ENCODE measurements around the gene NFIB. TPM values are rescaled to one million over a fixed set of nuclear protein-coding genes. Genes with fewer than 3 reads are reported as not detected.

Gene NFIB
- total and polyA plus RNA-seq, 2 of the 4 experiments (the other 2 are of a cell fraction): 1.4 to 2.0 TPM

DNA sequence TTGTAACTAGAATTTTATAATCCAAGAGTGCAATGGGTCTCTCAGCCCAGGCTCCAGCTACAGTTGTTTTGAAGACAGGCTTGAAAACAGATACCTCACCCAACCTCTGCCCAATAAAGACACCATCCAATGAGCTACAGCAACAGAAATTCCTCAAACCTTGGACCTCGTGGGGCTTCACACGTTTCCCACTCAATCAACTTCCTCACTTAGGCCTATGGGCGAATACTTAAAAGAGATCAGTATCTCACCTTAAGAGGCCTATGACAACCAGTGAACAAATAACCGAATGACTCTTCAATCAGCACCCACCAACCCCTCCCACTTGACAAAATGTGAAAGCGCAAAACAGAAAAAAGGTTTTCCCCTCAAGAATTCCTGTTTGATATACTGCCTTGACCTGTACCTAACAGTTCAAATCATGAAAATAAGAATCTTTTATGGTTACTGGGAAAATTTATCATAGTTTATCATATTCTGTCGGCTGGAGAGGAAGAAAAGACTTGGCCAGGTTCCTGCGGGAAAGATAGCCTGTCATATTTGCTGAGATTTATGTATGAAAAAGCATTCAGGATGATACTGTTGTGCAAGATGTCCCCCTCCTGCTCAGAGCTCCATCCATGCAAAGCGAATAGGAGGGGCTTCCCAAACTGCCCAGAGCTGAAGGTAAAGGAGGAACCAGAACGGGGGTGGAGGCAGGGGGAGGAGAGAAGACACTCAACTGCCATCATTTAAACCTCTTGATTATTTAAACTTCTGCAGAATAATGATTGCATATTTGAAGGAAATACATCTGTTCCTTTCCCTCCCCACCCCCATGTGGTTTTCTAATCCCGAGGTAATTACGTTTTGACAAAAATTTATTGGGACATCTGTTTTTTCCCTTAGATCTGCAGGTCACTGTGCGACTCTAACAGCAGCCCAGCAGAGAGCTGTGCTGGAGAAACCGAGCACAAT is 256.3 kb downstream of the NFIB start:
- POLR2A ChIA-PET (ENCODE audit: unreplicated experiment): no interaction called here
- 80% methylated on average over 1 of the region's 13 CpGs; no CpG with 5 or more reads in 1 of the 2 experiments for WGBS, 2 experiments (ENCODE audit: extremely low coverage in 2 of 2, insufficient read length in 1 of 2)
- H3K14ac ChIP-seq (replicated peaks; ENCODE audit: low read depth, low read length): no peak overlapping the region
- no peaks in the 10 kb centered on the region for H3K9me3 ChIP-seq (ENCODE audit: control insufficient read depth, insufficient read depth, low read length)
- TF ChIP-seq POLR2A (IDR thresholded peaks at IDR 0.05; ENCODE audit: low read depth, low read length): no peak
- TF ChIP-seq SMC3 (IDR thresholded peaks at IDR 0.05; ENCODE audit: low read depth, low read length): no peak
- no peak for TF ChIP-seq MXI1 (IDR thresholded peaks at IDR 0.05; ENCODE audit: borderline replicate concordance, low read depth, low read length)
- TF ChIP-seq, protein P1, sequence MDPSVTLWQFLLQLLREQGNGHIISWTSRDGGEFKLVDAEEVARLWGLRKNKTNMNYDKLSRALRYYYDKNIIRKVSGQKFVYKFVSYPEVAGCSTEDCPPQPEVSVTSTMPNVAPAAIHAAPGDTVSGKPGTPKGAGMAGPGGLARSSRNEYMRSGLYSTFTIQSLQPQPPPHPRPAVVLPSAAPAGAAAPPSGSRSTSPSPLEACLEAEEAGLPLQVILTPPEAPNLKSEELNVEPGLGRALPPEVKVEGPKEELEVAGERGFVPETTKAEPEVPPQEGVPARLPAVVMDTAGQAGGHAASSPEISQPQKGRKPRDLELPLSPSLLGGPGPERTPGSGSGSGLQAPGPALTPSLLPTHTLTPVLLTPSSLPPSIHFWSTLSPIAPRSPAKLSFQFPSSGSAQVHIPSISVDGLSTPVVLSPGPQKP (IDR thresholded peaks at IDR 0.05; ENCODE audit: borderline replicate concordance, low read depth, low read length): no peak
- no peak for TF ChIP-seq CHD1 (IDR thresholded peaks at IDR 0.05; ENCODE audit: low read depth, low read length)
- TF ChIP-seq RAD21 (IDR thresholded peaks at IDR 0.05; ENCODE audit: low read length): no peak
- TF ChIP-seq RCOR1 (IDR thresholded peaks at IDR 0.05; ENCODE audit: insufficient replicate concordance, low read length): no peak
- no peak for TF ChIP-seq MAFK (IDR thresholded peaks at IDR 0.05; ENCODE audit: low read depth, low read length)
- no peak for TF ChIP-seq BHLHE40 (IDR thresholded peaks at IDR 0.05; ENCODE audit: low read depth, low read length)
- no peak for TF ChIP-seq FOS (IDR thresholded peaks at IDR 0.05; ENCODE audit: low read depth, low read length)
- in situ Hi-C loops (cut with MboI; ENCODE audit: low sequenced_read_pairs): no loop called here
- intact Hi-C loops (cut with micrococcal nuclease): no loop called here
- no peak overlapping the region for H2BK20ac ChIP-seq (ENCODE audit: low read depth, low read length)
- dilution Hi-C loops (cut with HindIII; ENCODE audit: low sequenced_read_pairs, unreplicated experiment): no loop called here
- H3K4ac ChIP-seq (ENCODE audit: low read depth, low read length): no peak overlapping the region
- H4K8ac ChIP-seq (ENCODE audit: low read depth in 2 of 2, low read length in 2 of 2): no peak overlapping the region
- CTCF ChIA-PET: no interaction called here
- H3K23ac ChIP-seq (ENCODE audit: low read depth, low read length): no peak overlapping the region
- H3K18ac ChIP-seq (ENCODE audit: low read depth, low read length): no peak overlapping the region
- no peaks in the 10 kb centered on the region for H3K36me3 ChIP-seq (ENCODE audit: control insufficient read depth, insufficient read depth, low read length)
- no peaks in the 10 kb centered on the region for H3K4me1 ChIP-seq (ENCODE audit: control insufficient read depth, insufficient read depth, low read length)
- no peak overlapping the region for H2AFZ ChIP-seq (replicated peaks; ENCODE audit: low read length, poor library complexity)
- H4K5ac ChIP-seq (ENCODE audit: low read depth, low read length): no peak overlapping the region
- H2BK5ac ChIP-seq (ENCODE audit: low read depth, low read length, poor library complexity, severe bottlenecking): no peak overlapping the region
- no TSS peak for BruUV-seq (replicated peaks)
- H3K4me3 ChIP-seq (ENCODE audit: insufficient read depth, low read depth, low read length): no peak overlapping the region
- H3K79me1 ChIP-seq (ENCODE audit: low read depth in 1 of 2, low read length in 2 of 2): no peaks in the 10 kb centered on the region
- H3K4me2 ChIP-seq (ENCODE audit: low read depth, low read length): no peak overlapping the region
- no peak overlapping the region for H3K27ac ChIP-seq (ENCODE audit: insufficient read depth, low read length)
- no peak overlapping the region for H2BK15ac ChIP-seq (ENCODE audit: low read depth, low read length)
- H4K91ac ChIP-seq (ENCODE audit: insufficient read depth, low read depth, low read length): no peak overlapping the region
- H3K9me1 ChIP-seq (ENCODE audit: insufficient read depth, low read length): no peaks in the 10 kb centered on the region
- H2AK5ac ChIP-seq (ENCODE audit: low read depth, low read length): no peak overlapping the region
- H3K9ac ChIP-seq (ENCODE audit: low read depth, low read length): no peak overlapping the region
- no peak for DNase-seq
- no peak overlapping the region for H2AK9ac ChIP-seq (replicated peaks; ENCODE audit: low read depth, low read length, poor library complexity)
- no peaks in the 10 kb centered on the region for H4K20me1 ChIP-seq (ENCODE audit: insufficient read depth, low read length)
- H3K56ac ChIP-seq (ENCODE audit: extremely low read depth, insufficient read depth, low read length): no peak overlapping the region
- ATAC-seq (ENCODE audit: low read depth): no peak
- no peak overlapping the region for H2BK120ac ChIP-seq (ENCODE audit: low read depth, low read length)
- peaks cover 1% of the 10 kb centered on the region; the same call in 1 of the 2 replicates for H3K27me3 ChIP-seq (ENCODE audit: control insufficient read depth, insufficient read depth, low read length)
